Activated T-helper 1 cell treated with anti-CD3 and anti-CD28 coated beads, Interleukin-12 subunit alpha, Interleukin-12 subunit beta, Interleukin-2, Interleukin-4 antibody, amounts not matched to agents 30 ng/mL and 10 ng/mL and 1 ng/mL, durations not matched to agents 14 hours and 24 hours and 36 hours (primary cell): ENCODE data around the gene CD164L2. TPM values are rescaled to one million over a fixed set of nuclear protein-coding genes. Genes with fewer than 3 reads are reported as not detected.

Experiments used
- total RNA-seq: library from RNA; stranded (reverse); gene quantifications from 2 replicates; pipeline ENCODE4 v1.2.3, GENCODE V29; 2022

The CD164L2 gene
- total RNA-seq, 1 donor from 2014 or later: not detected

Other genes starting within 250 kb of the CD164L2 start
- gene SLC9A1, start 228.2 kb downstream of the CD164L2 start, total RNA-seq: 27.9 and 28.8 TPM in 2 replicates
- 18.4 and 20.1 TPM in 2 replicates for gene WDTC1, start 148.7 kb downstream of the CD164L2 start, total RNA-seq
- 44.3 and 47.4 TPM in 2 replicates for gene TMEM222, start 61.2 kb downstream of the CD164L2 start, total RNA-seq
- 24.4 and 26.3 TPM in 2 replicates for gene SYTL1, start 41.3 kb downstream of the CD164L2 start, total RNA-seq
- 11.2 and 13.7 TPM in 2 replicates for gene MAP3K6, start 16.4 kb downstream of the CD164L2 start, total RNA-seq
- not detected in 2 replicates for gene FCN3, start 8.5 kb downstream of the CD164L2 start, total RNA-seq
- 3.2 and 4.0 TPM in 2 replicates for gene GPR3, start 9.3 kb upstream of the CD164L2 start, total RNA-seq
- gene WASF2, start 106.8 kb upstream of the CD164L2 start, total RNA-seq: 108 and 109 TPM in 2 replicates
- 33.7 and 33.9 TPM in 2 replicates for gene AHDC1, start 220.8 kb upstream of the CD164L2 start, total RNA-seq